ENCODE data around the gene CLIP4.

Gene CLIP4

DNA sequence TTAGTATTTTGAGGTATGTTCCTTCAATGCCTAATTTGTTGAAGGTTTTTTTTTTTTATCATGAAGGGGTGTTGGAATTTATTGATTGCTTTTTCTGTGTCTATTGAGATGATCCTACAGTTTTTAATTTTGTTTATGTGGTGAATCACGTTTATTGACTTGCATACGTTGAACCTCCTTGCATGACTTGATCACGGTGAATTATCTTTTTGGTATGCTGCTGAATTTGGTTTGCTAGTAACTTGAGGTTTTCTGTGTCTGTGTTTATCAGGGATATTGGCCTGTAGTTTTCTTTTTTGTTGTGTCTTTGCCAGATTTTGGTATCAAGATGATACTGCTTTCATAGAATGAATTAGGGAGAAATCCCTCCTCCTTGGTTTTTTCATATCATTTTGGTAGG lies 23.9 kb downstream of the CLIP4 start:
- DNase-seq = peak; percentile 77

DNA sequence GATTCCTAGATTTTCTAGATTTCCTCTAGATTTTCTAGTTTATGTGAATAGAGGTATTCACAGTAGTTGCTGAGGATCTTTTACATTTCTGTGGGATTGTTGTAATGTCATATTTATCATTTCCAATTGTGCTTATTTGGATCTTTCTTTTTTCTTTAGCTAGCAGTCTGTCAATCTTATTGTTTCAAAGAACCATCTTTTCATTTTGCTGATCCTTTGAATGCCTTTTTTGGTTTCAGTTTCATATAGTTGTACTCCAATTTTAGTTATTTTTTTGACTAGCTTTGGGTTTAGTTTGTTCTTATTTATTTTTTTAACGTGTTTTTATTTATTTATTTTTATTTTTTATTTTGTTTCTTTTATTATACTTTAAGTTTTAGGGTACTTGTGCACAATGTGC lies 24.5 kb downstream of the CLIP4 start:
- no peak for DNase-seq

DNA sequence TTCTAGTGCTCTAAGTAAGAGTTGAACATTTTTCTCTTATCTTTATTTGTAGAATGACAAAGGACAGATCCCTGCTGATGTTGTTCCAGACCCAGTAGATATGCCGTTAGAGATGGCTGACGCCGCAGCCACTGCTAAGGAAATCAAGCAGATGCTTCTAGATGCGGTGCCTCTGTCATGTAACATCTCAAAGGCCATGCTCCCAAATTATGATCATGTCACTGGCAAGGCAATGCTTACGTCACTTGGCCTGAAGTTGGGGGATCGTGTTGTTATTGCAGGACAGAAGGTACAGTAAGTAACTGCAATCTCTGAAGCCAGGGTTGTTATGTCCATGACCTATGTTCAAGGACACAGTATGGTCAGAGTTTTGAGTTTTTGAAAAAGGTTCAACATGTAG lies 28.4 kb downstream of the CLIP4 start:
- DNase-seq = no peak

DNA sequence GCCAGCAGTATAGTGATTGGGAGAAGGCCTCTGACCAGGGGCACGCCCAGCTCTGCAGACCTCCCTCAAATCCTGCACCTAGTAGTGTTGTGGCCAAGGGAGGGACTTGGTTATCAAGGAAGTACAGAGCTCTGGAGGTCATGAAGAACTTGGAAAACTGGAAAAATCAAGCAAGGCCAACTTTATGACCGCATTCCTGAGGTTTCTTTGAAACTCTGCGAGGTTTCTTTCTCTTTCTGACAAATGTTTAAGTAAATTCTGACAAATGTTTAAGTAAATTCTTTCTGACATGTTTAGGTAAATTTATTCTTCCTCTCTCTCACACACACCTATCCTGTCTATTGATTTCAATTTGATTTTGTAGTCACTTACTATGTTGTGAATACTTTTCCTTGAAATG lies 31.0 kb downstream of the CLIP4 start:
- no peak for DNase-seq

DNA sequence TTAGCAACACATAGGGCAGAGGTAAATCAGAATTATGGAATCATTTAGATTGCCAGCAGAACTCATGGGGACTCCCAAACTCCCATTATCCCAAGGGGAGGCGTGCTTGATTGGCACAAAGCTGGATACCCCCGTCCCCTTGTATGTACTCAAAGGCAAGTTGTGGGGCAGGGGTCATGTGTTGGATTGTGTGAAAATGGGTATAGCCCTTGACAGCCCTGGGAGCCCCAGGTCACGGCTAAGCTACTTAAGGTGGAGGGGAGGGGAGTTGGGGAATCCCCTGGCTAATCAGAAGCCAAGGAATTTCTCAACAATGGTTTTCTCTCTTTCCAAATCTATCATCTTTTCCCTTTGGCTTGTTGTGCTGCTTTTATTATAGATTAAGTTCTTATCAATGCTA lies 32.7 kb downstream of the CLIP4 start:
- DNase-seq = no peak

DNA sequence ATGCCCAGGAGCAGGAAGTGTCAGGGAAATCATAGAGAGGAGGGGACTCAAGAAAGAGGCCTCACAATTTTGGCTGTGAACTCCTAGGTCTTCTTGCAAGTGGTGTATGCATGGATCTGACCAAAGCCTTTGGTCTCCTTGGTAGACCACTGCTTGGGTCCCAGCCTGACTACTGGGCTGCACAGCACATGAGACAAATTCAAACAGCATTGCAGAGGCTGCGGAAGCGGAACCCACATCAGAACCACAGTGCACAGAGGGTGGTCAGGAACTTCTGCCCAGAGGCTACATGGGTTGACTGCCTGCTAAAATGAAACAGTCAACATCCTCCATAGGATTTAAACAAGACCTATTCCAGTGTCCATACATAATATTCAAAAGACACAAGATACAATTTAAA lies 39.4 kb downstream of the CLIP4 start:
- no peak for DNase-seq

DNA sequence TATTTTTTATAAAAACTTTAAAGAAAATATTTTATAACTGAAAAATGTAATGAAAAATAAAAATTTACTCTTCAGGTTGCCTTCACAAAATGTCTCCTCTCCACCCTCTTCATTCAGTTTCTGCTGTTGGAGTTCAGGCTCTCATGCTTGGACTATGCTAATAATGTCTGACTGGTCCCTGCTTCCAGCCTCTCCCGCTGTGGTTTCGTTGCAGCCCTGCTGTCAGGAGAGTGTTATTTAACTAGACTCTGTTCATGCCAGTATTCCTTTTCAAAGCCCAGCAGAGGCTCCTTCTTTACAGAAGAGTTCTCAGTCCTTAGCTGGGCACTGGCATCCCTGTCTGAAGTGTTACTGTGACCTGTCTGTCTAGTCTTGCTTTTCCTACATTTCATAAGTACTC lies 40.4 kb downstream of the CLIP4 start:
- DNase-seq = no peak

DNA sequence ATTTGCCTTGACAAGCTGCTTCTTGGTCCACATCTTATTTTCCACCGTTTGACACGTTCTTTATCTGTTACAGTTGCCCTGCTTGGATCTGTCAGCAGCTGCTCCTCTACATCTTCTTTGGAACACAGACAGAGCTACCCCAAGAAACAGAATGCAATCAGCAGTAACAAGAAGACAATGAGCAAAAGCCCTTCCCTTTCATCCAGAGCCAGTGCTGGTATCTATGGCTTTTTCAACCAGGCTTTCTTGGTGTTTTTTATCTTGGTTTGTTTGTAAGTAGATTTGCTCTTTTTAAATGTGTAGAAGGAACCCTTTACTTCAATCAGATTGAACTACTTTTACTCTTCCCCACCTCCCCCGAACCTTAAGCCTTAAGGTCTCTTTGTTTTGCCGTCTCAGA lies 41.9 kb downstream of the CLIP4 start:
- DNase-seq = no peak

DNA sequence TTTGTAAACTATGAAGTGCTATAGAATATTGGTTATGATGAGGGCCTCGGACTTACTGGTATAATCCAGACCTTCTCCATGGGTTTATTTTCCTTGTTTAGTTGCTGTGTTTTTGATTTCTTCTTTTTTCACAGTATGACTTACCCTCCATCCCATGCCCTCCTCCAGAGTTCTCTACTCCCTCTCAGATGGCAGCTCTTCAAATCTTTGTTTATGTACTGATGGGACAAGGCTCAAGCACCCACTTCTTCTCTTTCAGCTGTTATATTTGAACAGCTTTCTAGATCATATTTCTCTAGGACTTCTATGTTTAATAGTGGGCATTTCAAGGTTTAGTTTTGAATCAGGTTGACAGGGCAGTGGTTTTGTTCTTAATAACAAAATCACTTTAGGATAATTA lies 43.9 kb downstream of the CLIP4 start:
- DNase-seq = no peak

DNA sequence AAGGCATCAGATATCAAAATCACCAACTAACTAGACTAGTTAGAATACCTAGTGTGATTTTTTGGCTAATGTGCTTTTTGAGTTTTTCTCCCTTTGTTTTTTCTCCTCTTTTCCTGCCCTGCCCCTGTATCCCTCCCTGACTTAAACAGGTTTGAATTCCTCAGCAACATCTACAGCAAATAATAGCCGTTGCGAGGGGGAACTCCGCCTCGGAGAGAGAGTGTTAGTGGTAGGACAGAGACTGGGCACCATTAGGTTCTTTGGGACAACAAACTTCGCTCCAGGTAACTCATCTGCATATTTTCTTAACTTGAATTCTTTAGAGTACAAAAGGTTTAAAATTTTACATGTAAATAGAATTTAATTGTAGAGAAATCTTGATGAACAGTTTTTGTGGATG lies 45.0 kb downstream of the CLIP4 start:
- DNase-seq = no peak

DNA sequence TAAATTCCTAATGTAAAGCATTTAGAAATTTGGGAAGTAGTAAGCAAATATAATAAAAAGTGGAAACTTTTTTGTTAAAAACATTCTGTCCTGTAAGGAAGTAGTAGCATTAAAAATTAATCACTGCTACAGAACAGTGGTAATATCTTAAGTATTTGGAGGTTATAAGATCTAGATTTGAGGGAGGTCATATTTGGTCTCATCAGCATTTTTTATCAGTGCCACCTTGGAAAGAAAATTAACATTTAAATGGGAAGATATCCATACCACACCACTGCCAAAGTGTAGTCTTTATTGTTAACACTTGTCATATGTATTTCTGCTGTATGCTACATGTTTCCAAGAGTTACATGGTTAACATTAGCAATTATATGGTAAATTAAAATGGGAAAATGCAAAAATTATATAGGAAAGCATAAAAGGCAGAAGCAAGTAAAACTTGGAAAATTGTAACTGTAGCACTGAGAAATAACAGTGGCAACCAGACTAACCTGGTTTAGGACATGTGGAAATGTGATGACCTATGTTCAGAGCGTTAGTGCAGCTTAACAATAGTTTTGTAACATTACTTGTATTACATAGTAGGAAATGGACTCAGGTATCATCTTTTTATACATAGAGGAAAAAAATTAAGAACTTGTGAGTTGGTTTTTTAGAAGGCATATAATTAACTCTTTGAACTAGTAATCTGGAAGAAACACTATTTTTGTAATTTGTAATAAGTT lies 47.2 kb downstream of the CLIP4 start:
- DNase-seq = no peak

DNA sequence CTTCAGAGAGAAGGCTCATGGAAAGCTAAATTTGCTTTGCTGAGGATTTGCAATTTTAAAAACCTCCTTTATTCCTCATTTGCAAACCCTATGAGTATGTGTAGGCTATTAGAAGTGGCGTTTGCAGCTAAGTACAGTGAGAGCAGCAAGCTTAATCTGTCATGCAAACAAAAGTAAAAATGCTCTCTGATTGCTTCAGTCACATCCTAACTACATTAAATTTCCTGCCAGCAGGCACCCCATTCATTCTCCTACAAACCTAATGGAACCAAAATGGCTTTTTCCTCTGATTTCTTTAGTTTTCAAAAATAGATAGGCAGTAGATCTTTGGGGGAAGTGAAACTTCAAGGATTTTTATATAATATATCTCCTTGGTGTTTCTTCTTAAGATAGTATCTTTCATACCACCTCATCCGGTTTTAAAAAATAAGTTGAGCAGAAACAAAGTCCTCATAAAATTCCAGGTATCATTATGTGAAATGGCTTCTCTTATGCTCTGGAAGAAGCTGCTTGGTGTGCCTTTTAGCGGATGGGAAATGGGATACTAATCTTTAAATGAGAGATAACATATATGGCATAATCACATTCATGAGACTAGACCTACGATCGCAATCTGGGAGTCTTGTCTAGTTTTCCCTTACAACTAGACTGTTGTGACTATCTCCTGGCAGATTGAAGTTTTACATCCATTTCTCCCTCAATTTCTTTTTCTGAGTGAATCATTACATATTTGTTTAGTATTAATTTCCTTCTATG lies 49.1 kb downstream of the CLIP4 start:
- no peak for DNase-seq

DNA sequence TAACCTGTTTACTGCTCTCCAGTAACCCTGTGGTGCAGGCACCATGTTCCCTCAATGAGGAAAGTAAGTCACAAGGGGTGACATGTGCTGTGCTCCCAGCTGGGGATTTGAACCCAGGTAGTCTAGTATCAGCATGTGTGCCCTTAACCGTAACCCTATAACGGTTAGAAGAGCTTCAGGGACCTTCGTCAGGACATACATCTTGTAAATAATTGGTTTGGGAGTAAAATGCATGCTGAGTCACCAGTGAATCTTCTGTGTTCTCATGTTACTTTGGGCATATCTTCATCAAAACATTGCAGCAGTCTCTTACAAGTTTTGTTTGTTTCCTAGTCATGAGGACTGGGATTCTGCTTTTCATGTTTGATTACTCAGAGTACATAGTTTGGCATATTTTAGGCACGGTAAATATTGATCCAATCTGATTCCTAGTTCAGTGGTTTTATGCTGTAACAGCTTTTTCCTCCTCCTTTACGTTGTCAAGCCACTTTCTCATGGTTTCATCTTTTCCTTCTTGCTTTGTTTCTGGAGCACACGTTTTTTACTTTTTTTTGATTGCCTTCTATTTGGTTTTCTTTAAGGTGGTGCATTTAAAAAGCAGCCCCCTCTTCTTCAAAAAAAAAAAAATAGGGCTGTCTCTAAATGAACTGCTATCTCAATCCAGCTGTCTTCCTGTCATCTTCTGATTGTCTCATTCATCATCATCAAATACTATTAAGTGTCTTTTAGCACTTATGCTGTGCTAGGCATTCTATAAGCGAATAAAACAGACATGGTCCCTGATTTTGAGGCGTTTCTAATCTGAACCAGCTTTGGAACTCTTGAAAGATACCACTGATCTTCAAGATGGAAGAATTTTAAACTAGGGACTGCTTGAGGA lies 50.4 kb downstream of the CLIP4 start:
- peak; percentile 89 for DNase-seq

DNA sequence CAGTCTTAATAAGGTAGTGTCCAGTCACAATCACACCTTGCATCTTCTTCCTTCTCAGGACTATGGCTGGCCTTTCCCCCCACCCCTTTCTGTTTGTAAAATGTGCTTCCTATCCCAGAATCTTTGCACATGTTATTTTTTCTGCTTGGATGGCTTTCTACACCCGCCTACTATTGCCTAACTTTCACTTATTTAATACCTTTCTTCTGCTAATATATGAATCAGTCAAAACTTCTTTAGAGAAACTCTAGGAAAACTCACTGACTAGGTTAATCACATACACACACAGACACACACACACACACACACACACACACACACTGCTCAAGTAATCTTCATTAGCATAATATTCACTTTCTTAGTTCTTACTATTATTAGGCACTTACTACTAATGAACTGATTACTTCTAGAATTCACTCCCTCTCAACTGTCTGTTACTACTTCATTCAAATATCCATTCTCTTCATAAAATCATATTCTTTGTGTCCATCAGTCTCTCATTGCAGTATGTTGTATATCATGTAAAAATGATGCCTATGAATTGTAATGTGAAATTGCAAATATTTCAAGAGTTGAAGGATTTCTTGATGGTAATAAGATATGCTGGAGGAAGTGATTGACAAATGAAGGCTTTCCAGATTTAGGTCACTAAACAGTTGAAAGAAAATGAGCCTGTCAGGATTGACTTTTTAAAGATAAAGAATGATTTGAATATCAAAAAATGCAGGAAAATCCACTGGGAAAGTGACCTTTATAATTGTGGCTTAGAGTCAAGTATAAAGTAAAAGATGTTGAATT lies 51.2 kb downstream of the CLIP4 start:
- DNase-seq = no peak

DNA sequence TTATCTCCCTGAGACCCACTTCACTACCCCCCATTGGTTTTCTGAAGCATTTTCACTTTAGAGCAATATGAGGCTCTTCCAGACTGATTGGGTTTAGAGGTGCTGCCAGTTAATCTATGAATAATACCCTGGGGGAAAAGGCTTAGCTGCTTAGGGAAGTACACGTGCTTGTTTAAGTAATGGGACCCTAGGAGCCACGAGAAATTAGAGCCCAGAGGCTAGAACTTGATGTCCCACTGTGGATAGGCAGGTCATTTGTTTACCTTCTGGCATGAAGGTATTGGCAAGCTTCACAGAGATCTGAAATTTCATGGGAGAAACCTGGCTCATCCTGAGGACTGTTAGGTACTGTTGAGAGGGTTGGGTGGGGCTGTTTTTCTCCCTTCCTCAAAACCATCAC lies 59.7 kb downstream of the CLIP4 start:
- DNase-seq = no peak

DNA sequence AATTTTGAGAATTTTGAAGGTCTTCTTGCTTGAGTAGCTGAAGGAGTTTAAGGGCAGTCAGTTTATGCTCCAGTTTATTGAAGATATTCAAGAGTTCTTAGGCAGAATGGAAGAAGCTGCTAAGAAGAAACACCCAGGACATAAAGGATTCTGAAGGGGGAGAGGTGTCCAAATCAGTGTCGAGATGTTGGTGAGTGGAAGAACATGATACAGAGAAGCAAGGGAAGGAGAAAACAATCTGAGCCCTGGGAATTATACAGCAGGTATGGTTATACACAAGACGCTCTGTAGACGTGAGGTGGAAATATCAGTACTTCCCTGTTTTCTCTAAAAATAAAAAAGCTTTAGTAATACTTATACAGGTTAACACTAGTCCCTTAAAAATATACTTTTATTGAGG lies 60.1 kb downstream of the CLIP4 start:
- no peak for DNase-seq

DNA sequence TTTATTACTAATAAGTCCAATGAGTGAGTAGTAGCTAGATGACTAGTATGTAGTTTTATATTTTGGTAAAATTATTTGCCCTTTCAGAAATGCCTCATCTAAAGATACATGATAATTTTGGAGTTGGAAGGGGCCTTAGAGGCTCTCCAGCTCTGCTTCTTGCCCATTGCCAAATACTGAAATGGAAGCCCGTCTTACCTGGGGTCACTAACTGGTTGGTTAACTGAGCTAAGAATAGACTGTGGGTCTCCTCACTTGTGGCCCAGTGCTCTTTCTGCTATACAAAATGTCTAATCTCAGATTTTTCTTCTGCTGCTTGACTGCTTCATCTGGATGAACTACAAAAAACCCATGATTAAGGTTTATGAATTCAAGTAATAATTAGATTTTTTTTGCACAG lies 67.1 kb downstream of the CLIP4 start:
- no peak for DNase-seq

DNA sequence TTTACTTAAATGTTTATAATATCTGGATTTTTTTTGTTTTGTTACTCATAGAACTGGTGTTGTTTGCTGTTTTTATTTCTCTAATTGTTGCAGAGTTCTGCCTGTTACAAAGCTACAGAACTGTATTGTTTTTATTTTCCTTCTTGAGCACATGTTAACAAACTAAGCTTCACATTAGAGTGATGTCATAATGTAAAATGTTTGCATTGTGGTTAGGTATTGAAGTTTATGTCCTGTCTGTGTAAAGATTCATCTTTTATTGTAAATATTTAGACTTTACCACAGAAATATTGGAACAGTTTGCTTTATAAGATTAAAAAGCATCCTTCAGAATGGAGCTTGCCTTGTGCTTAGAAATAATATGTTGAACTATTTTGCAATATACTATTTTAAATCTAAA lies 67.7 kb downstream of the CLIP4 start:
- no peak for DNase-seq

DNA sequence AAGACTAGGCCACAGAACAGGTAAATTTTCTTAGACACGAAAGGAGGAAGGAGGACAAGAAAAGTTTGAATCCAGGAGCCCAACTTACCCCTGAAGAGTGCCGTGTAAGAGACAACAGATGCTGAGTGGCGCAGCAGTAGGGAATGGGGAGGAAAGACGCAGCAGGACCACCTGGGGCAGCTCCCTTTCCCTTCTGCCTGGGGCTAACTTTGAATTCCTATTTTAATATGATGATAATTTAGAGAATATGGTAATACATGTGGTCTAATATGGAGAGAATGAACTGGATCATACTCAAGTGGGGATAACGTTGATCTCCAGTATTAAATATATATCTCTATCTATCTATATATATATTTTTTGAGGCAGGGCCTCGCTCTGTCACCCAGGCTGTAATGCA lies 69.3 kb downstream of the CLIP4 start:
- no peak for DNase-seq

DNA sequence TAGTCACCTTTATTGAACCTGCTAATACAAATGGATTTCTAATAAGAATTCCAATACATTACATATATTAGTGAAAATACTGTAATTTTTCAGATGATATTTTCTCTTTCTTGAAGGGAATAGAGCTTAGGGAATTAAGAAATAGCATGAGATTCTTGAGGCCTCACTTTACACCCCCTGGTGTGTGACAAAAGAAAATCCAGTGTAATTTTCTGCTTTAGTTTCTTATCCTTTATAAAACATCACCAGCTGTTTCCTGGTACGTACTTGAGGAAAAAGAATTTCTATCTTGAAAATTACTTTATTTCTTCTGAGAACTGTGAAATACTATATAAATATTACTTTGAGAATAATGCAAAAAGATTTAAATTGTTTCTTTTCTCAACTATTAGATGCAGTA lies 71.6 kb downstream of the CLIP4 start:
- DNase-seq = no peak

DNA sequence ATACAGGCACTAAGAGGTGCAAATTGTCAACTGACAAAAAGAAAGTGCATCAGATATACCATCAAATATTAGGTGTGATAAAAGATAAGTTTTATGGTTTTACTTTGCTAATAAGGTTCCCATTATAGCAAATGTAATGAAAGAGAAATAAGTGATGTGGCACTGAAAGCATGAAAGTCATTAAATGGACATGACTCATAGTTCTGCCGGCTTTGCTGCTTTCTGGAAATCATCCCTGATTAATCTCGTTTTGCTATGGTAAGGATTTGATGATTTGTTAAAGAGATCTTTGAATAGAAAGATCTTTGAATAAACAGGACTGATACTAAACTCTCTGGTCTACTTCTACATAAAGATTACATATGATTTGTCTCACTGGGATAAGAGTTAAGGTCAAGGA lies 72.7 kb downstream of the CLIP4 start:
- DNase-seq = peak; percentile 62

DNA sequence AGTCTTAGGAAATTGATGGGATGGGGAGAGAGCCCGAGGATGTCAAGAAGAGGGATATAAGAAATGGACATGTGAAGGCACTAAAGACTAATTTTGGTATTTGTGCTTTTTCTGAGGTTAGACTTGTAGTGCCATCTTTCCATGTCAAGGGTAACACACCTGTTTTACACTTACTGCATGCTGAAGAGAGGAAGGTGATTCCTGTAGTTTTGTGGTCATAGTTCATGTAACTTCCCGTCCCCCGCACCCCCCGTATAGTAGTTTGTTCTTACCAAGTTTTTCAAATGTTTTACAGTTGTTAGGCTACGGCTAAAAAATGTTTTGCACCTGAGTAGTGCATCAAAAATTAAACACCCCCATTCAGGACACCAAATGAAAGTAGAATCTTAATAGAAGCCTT lies 73.8 kb downstream of the CLIP4 start:
- DNase-seq = no peak

DNA sequence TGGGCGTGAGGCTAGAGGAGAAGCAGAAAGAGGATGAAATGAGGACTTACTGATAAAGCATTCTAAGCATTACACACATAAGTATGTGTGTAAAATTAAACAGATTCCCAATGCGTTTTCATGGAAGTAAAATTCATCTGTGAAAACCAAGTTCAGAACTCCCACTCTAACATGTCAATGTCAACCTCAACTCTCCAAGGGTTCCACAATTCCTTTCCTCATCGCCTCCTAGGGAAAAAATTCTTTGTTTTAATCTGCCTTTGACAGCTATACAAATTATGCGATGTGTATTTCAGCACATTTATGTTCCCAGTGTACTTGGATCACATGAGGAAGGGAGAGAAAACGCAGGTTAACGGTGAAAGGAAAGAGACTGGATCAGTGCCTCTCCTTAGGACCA lies 76.6 kb downstream of the CLIP4 start:
- no peak for DNase-seq
